SU-DHL-6 (cell line): ENCODE results near the gene EVL.

ENCODE experiments used
- H2AFZ ChIP-seq: fragments of 200-600 bp; sonication (generic); 2 replicates; pipeline ENCODE4 v1.6.1; 2014; ENCODE audit warnings: low read depth, mild to moderate bottlenecking, moderate library complexity, mixed read lengths, antibody characterized with exemption, low read length; ENCODE audit not compliant: severe bottlenecking
- H3F3A ChIP-seq: fragments of 200-600 bp; shearing (Covaris generic); 2 replicates; pipeline ENCODE4 v1.6.0; 2016; ENCODE audit warnings: antibody characterized with exemption, mild to moderate bottlenecking; ENCODE audit not compliant: insufficient read depth
- H3K27ac ChIP-seq: fragments of 200-600 bp; sonication (generic); 2 replicates; pipeline ENCODE4 v1.5.1; 2016; ENCODE audit warnings: low read depth, mild to moderate bottlenecking, low read length, moderate library complexity, mixed read lengths
- H3K27me3 ChIP-seq: fragments of 200-600 bp; sonication (generic), shearing (Covaris generic); 2 replicates; pipeline ENCODE4 v1.6.0; 2014; ENCODE audit warnings: mild to moderate bottlenecking, low read length
- H3K36me3 ChIP-seq: fragments of 200-600 bp; sonication (generic); 2 replicates; pipeline ENCODE4 v1.6.1; 2014; ENCODE audit warnings: mild to moderate bottlenecking, low read length, mixed read lengths
- H3K4me2 ChIP-seq: fragments of 300-600, 200-600 bp; shearing (Covaris generic), sonication (generic); 2 replicates; pipeline ENCODE4 v1.6.0; 2014; ENCODE audit warnings: low read length, low read depth, mild to moderate bottlenecking; ENCODE audit not compliant: poor library complexity, severe bottlenecking
- H3K4me3 ChIP-seq: fragments of 200-600 bp; sonication (generic); 2 replicates; pipeline ENCODE4 v1.5.1; 2014; ENCODE audit warnings: antibody characterized with exemption, low read length, mild to moderate bottlenecking, mixed read lengths; ENCODE audit not compliant: insufficient read depth, poor library complexity, severe bottlenecking
- H3K79me2 ChIP-seq: fragments of 200-600 bp; sonication (generic); 2 replicates; pipeline ENCODE4 v1.6.1; 2014; ENCODE audit warnings: mild to moderate bottlenecking, low read length, moderate library complexity; ENCODE audit not compliant: insufficient read depth
- H3K9ac ChIP-seq: fragments of 200-600 bp; sonication (generic); 2 replicates; pipeline ENCODE4 v1.7.0; 2014; ENCODE audit warnings: mild to moderate bottlenecking, low read length
- H3K9me2 ChIP-seq: fragments of 200-600 bp; sonication (generic); replicated peaks from 2 replicates; pipeline ENCODE4 v1.6.1; 2014; ENCODE audit warnings: low read length; ENCODE audit not compliant: insufficient read depth
- H3K9me3 ChIP-seq: fragments of 200-600 bp; sonication (generic); 2 replicates; pipeline ENCODE4 v1.6.1; 2014; ENCODE audit warnings: low read length, mixed read lengths; ENCODE audit not compliant: insufficient read depth
- H4K20me1 ChIP-seq: fragments of 200-600 bp; sonication (generic); 2 replicates; pipeline ENCODE4 v1.6.1; 2014; ENCODE audit warnings: low read depth, mild to moderate bottlenecking, antibody characterized with exemption, low read length, moderate library complexity, mixed read lengths
- CTCF ChIP-seq: fragments of 200-600 bp; sonication (generic); IDR thresholded peaks from one replicate; pipeline ENCODE4 v1.5.1; 2017; ENCODE audit warnings: antibody characterized with exemption, mild to moderate bottlenecking, low read length, moderate library complexity; ENCODE audit not compliant: insufficient read depth, poor library complexity, severe bottlenecking
- EZH2phosphoT487 ChIP-seq: fragments of 200-600 bp; sonication (generic), shearing (Covaris generic); conservative IDR thresholded peaks from 2 replicates; pipeline ENCODE4 v1.6.1; 2018; ENCODE audit warnings: mild to moderate bottlenecking, antibody characterized with exemption, low read length, moderate library complexity, mixed read lengths

The EVL gene

GRCh38 chr14:100132903-100133510 is 67.8 kb downstream of the EVL start:
- H3K27me3 ChIP-seq = no peaks in the 10 kb centered on the region
- no peaks in the 10 kb centered on the region for H3K9me3 ChIP-seq
- H3K9ac ChIP-seq = no peak overlapping the region
- H3K27ac ChIP-seq = no peak overlapping the region
- H4K20me1 ChIP-seq = no peaks in the 10 kb centered on the region
- no peaks in the 10 kb centered on the region for H3K36me3 ChIP-seq
- H2AFZ ChIP-seq = no peak overlapping the region
- H3K9me2 ChIP-seq = no peaks in the 10 kb centered on the region
- H3K4me3 ChIP-seq = no peak overlapping the region
- no peaks in the 10 kb centered on the region for H3K79me2 ChIP-seq
- H3K4me2 ChIP-seq = no peak overlapping the region
- H3F3A ChIP-seq = no peaks in the 10 kb centered on the region
- no peak for TF ChIP-seq CTCF
- no peak for TF ChIP-seq EZH2phosphoT487

- H3K27me3 ChIP-seq = no peaks in the 10 kb centered on the region
- H3F3A ChIP-seq = no peaks in the 10 kb centered on the region
- no peaks in the 10 kb centered on the region for H3K36me3 ChIP-seq
- no peaks in the 10 kb centered on the region for H3K9me3 ChIP-seq
- no peaks in the 10 kb centered on the region for H3K79me2 ChIP-seq
- no peaks in the 10 kb centered on the region for H3K9me2 ChIP-seq
- H2AFZ ChIP-seq = no peak overlapping the region
- H3K27ac ChIP-seq = no peak overlapping the region
- no peak overlapping the region for H3K9ac ChIP-seq
- no peak for TF ChIP-seq EZH2phosphoT487
- TF ChIP-seq CTCF = no peak
- H4K20me1 ChIP-seq = no peaks in the 10 kb centered on the region
- no peak overlapping the region for H3K4me3 ChIP-seq
- no peak overlapping the region for H3K4me2 ChIP-seq
These were observed 69.4 kb downstream of the EVL start for GRCh38 chr14:100134586-100134985.

- Histone ChIP-seq H2AFZ (no peak overlapping the region), H3K79me2 (no peaks in the 10 kb centered on the region), H3K9me2 (no peaks in the 10 kb centered on the region), H3K27me3 (no peaks in the 10 kb centered on the region), H3K4me2 (no peak overlapping the region), H3K9ac (no peak overlapping the region), H3K27ac (no peak overlapping the region), H3K36me3 (no peaks in the 10 kb centered on the region), H4K20me1 (no peaks in the 10 kb centered on the region), H3K9me3 (no peaks in the 10 kb centered on the region), H3F3A (no peaks in the 10 kb centered on the region), H3K4me3 (no peak overlapping the region)
- TF ChIP-seq EZH2phosphoT487 (no peak), CTCF (no peak)
These were observed 69.9 kb downstream of the EVL start for GRCh38 chr14:100135073-100135472.
